Kidney (tissue), 14 donors: Measurements from ENCODE around the gene TBX15. TPM values are rescaled to one million over a fixed set of nuclear protein-coding genes. Genes with fewer than 3 reads are reported as not detected.

ENCODE experiments used
- DNase-seq, 5 donors: peaks; one replicate each; pipeline ENCODE4 v3.0.0-alpha.2; 2013 to 2020
- FAIRE-seq: peaks from 2 replicates; lab custom pipeline; 2012; peaks lifted over from hg19 to GRCh38; lab: Jason Lieb, UNC
- H3K27ac ChIP-seq, 2 donors: one replicate each; pipeline ENCODE4 v1.7.0; 2013; ENCODE audit warnings: low read depth in 2 of 2, low read length in 2 of 2, inconsistent platforms in 1 of 2
- H3K27me3 ChIP-seq: one replicate; pipeline ENCODE4 v1.7.1; 2013; ENCODE audit warnings: low read length, inconsistent platforms; ENCODE audit not compliant: control insufficient read depth, insufficient read depth
- H3K36me3 ChIP-seq, 3 donors: one replicate each; pipeline versions ENCODE4 v1.7.0 to v1.7.1; 2013; ENCODE audit warnings: low read length in 3 of 3, control low read depth in 1 of 3, inconsistent platforms in 1 of 3; ENCODE audit not compliant: insufficient read depth in 3 of 3, control insufficient read depth in 2 of 3
- H3K4me1 ChIP-seq, 3 donors: one replicate each; pipeline versions ENCODE4 v1.7.0 to v1.7.1; 2013; ENCODE audit warnings: low read length in 3 of 3, inconsistent platforms in 1 of 3, low read depth in 1 of 3; ENCODE audit not compliant: control insufficient read depth in 2 of 3, insufficient read depth in 2 of 3
- H3K4me3 ChIP-seq, 3 donors: one replicate each; pipeline versions ENCODE4 v1.7.0 to v1.8.1; 2013; ENCODE audit warnings: low read length in 3 of 3, control low read depth in 1 of 3, inconsistent platforms in 1 of 3
- H3K9ac ChIP-seq, 3 donors: one replicate each; pipeline versions ENCODE4 v1.7.0 to v1.7.1; 2013; ENCODE audit warnings: low read length in 3 of 3, control low read depth in 1 of 3, inconsistent platforms in 1 of 3
- H3K9me3 ChIP-seq, 3 donors: one replicate each; pipeline versions ENCODE4 v1.7.0 to v1.7.1; 2013; ENCODE audit warnings: low read length in 3 of 3, control low read depth in 1 of 3, inconsistent platforms in 1 of 3; ENCODE audit not compliant: control insufficient read depth in 2 of 3, insufficient read depth in 1 of 3
- CTCF ChIP-seq: IDR thresholded peaks from 3 replicates; pipeline ENCODE4 v1.5.1; 2012; ENCODE audit warnings: mild to moderate bottlenecking, moderate library complexity, borderline replicate concordance; ENCODE audit not compliant: insufficient read depth; ENCODE audit errors: extremely low read depth
- intact Hi-C: fragments of 100-400 bp; cut with DNase I; formaldehyde crosslinking; loops from one replicate; pipeline ENCODE4 v1.11.1; 2022
- polyA plus RNA-seq: library from polyadenylated mRNA; stranded (reverse); fragments of 350-450 nt; fragmentation: Illumina TruSeq; extraction: RNeasy Lipid Tissue Mini Kit (QIAGEN cat#74804); gene quantifications from one replicate; pipeline ENCODE4 v1.2.3, GENCODE V29; 2014; ENCODE audit warnings: low read depth, low replicate concordance; ENCODE audit not compliant: insufficient read depth
- total RNA-seq: library from RNA; stranded (reverse); fragmentation: NEBNext Ultra II Directional; extraction: Animal tissue kit (Norgen Biotek cat#: 25700); gene quantifications from one replicate; pipeline ENCODE4 v1.2.1, GENCODE V29; 2021
- donor health status: control.
- donor health status: control.
- donor health status: control.
- donor health status: control.
- donor health status: control.
- donor health status: DM: yes; HTN: yes; CAD: no.
- donor health status: Normal renal cell carcinoma (clear cell type).

Gene TBX15
- total and polyA plus RNA-seq, 2 donors from 2014 or later: 0.82 TPM; not detected in 1

- FAIRE-seq (no peak), DNase-seq (no peak)
- no peak for TF ChIP-seq CTCF
- intact Hi-C loops: no loop called here
- Histone ChIP-seq H3K4me3 (no peak overlapping the region), H3K27me3 (no peaks in the 10 kb centered on the region), H3K9me3 (no peaks in the 10 kb centered on the region), H3K36me3 (no peaks in the 10 kb centered on the region), H3K4me1 (no peaks in the 10 kb centered on the region), H3K27ac (no peak overlapping the region), H3K9ac (no peak overlapping the region)
These were observed 75.6 kb downstream of the TBX15 start for GRCh38 chr1:118912574-118912973.

GRCh38 chr1:118911571-118911970 is 76.6 kb downstream of the TBX15 start:
- DNase-seq (no peak), FAIRE-seq (no peak)
- Histone ChIP-seq H3K36me3 (no peaks in the 10 kb centered on the region), H3K4me1 (no peaks in the 10 kb centered on the region), H3K9me3 (no peaks in the 10 kb centered on the region), H3K27me3 (no peaks in the 10 kb centered on the region), H3K9ac (no peak overlapping the region), H3K27ac (no peak overlapping the region), H3K4me3 (no peak overlapping the region)
- intact Hi-C loops: no loop called here
- no peak for TF ChIP-seq CTCF

- Histone ChIP-seq H3K4me1 (no peaks in the 10 kb centered on the region), H3K9me3 (no peaks in the 10 kb centered on the region), H3K9ac (no peak overlapping the region), H3K4me3 (no peak overlapping the region), H3K36me3 (no peaks in the 10 kb centered on the region), H3K27me3 (no peaks in the 10 kb centered on the region), H3K27ac (no peak overlapping the region)
- DNase-seq (no peak), FAIRE-seq (no peak)
- intact Hi-C loops: no loop called here
- no peak for TF ChIP-seq CTCF
These were observed 80.7 kb downstream of the TBX15 start for GRCh38 chr1:118907466-118907865.

- intact Hi-C loops: no loop called here
- Histone ChIP-seq H3K27me3 (no peaks in the 10 kb centered on the region), H3K9ac (no peak overlapping the region), H3K4me1 (no peaks in the 10 kb centered on the region), H3K36me3 (no peaks in the 10 kb centered on the region), H3K9me3 (no peaks in the 10 kb centered on the region), H3K27ac (no peak overlapping the region), H3K4me3 (no peak overlapping the region)
- DNase-seq (no peak), FAIRE-seq (no peak)
- no peak for TF ChIP-seq CTCF
These were observed 82.5 kb downstream of the TBX15 start for GRCh38 chr1:118905671-118906070.
